BLaER1 treated with 17β-estradiol and CSF1 and Interleukin-3, amounts not matched to agents 10 nM and 100 nM (cell line): ENCODE measurements around the gene USP6NL.
"Not testable (repeated sequence)": the region's sequence is repeated elsewhere in the genome, so short reads cannot be mapped to it uniquely, and the experiment has no call there.

Source experiments
- H3K27ac ChIP-seq, 11 experiments: shearing (Covaris generic); formaldehyde crosslinking; 2 replicates each; pipeline ENCODE4 v1.8.1; 2022
- H3K27me3 ChIP-seq, 11 experiments: shearing (Covaris generic); formaldehyde crosslinking; 2 replicates each; pipeline ENCODE4 v1.8.1; 2022
- H3K36me3 ChIP-seq, 11 experiments: shearing (Covaris generic); formaldehyde crosslinking; 2 replicates each; pipeline ENCODE4 v1.8.1; 2022
- H3K4me1 ChIP-seq, 10 experiments: shearing (Covaris generic); formaldehyde crosslinking; 2 replicates each; pipeline ENCODE4 v1.8.1; 2022
- H3K4me2 ChIP-seq, 11 experiments: shearing (Covaris generic); formaldehyde crosslinking; 2 replicates each; pipeline ENCODE4 v1.8.1; 2022
- H3K4me3 ChIP-seq, 10 experiments: shearing (Covaris generic); formaldehyde crosslinking; 2 replicates each; pipeline ENCODE4 v1.8.1; 2022
- H3K9ac ChIP-seq, 11 experiments: shearing (Covaris generic); formaldehyde crosslinking; 2 replicates each; pipeline ENCODE4 v1.8.1; 2022
- H3K9me3 ChIP-seq, 11 experiments: shearing (Covaris generic); formaldehyde crosslinking; replicated peaks in 1 of 11; 2 replicates each; pipeline ENCODE4 v1.8.1; 2022
- H4K20me1 ChIP-seq, 11 experiments: shearing (Covaris generic); formaldehyde crosslinking; 2 replicates each; pipeline ENCODE4 v1.8.1; 2022
- Cebpa-rat ChIP-seq, 11 experiments: shearing (Covaris generic); IDR thresholded peaks; 2 replicates each; pipeline ENCODE4 v1.8.1; 2022

Gene USP6NL

DNA sequence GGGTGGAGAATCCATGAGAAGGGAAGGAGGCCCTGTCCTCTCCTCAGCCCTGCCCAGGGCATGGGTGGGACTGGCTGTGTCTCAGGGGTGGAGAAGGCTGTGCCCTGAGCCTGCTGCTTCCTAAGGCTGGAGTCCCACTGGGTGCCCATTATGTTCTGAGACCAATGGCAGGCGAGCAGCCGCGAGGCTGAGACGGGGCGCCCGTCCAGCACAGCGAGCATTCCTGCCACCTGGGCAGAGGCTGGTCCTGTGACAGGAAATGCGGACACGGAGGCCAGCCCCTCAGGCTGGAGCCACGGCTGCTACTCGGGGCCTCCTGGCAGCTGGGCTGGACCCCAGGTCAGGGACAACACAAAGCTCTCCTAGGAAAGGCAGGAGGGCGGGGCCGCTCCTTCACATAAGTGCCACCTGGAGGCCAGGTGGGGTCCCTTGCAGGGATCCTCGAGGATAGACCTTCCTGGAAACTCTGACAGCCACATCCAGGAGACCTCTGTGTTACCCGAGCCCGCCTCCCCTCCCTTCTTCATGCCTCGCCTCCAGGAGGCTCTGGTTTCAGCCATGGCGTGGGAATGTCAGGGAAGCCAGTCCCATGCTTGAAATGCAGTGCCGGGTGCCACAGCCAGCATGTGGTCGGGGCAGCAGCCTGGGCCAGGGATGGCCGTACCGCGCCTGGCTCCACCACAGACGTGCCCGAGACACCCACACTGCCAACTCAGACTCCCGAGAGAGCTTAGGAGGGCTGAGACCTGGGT lies 173.9 kb downstream of the USP6NL start:
- Histone ChIP-seq H3K4me3 (no peak overlapping the region), H3K36me3 (no peaks in the 10 kb centered on the region), H3K9me3 (peaks cover 0 to 11% (median 10%) of the 10 kb centered on the region in 11 experiments; a peak in 13 of 22 replicates), H3K27me3 (no peaks in the 10 kb centered on the region), H3K4me1 (peaks cover 14 to 34% (median 24%) of the 10 kb centered on the region in 10 experiments), H4K20me1 (no peaks in the 10 kb centered on the region), H3K4me2 (no peak overlapping the region), H3K9ac (no peak overlapping the region), H3K27ac (no peak overlapping the region)
- no peak for TF ChIP-seq Cebpa-rat (IDR thresholded peaks at IDR 0.05)

DNA sequence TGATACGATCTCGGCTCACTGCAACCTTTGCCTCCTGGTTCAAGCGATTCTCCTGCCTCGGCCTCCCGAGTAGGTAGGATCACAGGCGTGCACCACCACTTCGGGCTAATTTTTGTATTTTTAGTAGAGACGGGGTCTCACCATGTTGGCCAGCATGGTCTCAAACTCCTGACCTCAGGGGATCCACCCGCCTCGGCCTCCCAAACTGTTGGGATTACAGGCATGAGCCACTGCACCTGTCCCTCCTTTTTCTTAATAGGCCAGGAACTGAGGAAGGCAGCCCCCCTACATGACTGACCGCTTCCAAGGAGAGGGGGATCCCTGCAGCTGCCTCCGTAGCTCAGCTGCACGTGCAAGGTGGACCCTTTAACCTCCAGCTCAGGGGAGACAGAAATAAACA lies 175.0 kb downstream of the USP6NL start:
- not testable (repeated sequence) for H4K20me1 ChIP-seq, H3K27ac ChIP-seq, H3K36me3 ChIP-seq, H3K4me3 ChIP-seq, H3K9ac ChIP-seq, H3K4me2 ChIP-seq, H3K27me3 ChIP-seq
- H3K9me3 ChIP-seq = peaks cover 0 to 11% (median 9%) of the 10 kb centered on the region in 11 experiments; a peak in 13 of 22 replicates
- peaks cover 14 to 34% (median 24%) of the 10 kb centered on the region in 10 experiments for H3K4me1 ChIP-seq

DNA sequence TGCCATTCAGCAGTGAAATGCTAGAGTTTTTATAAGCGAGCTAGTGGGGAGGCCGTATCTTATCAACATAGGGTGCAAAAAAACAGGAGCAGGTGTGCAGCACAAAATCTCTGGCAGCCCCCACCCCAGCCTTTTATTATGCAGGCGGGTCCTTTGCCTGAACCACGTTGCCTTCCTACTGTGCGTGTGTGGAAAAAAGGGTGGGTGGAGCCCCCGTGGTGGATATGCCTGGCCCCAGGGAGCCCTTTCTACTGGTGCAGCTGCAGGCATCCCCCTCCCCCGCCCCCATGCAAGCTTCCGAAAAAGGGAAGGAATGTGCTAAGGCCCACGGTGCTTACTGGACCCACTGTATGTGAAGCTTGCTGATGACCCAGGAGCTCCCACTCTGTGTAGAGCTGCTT lies 175.9 kb downstream of the USP6NL start:
- no peak overlapping the region for H3K4me3 ChIP-seq
- peaks cover 0 to 11% (median 9%) of the 10 kb centered on the region in 11 experiments; a peak in 13 of 22 replicates for H3K9me3 ChIP-seq
- peaks cover 9 to 32% (median 22%) of the 10 kb centered on the region in 10 experiments for H3K4me1 ChIP-seq
- no peak overlapping the region for H3K27ac ChIP-seq
- H3K4me2 ChIP-seq = peak overlapping the region in 9 of 11 experiments; percentile 6 to 58 (median 49); a peak in 17 of 22 replicates
- no peaks in the 10 kb centered on the region for H3K36me3 ChIP-seq
- H3K27me3 ChIP-seq = no peaks in the 10 kb centered on the region
- no peak for TF ChIP-seq Cebpa-rat (IDR thresholded peaks at IDR 0.05)
- H3K9ac ChIP-seq = no peak overlapping the region
- H4K20me1 ChIP-seq = no peaks in the 10 kb centered on the region

DNA sequence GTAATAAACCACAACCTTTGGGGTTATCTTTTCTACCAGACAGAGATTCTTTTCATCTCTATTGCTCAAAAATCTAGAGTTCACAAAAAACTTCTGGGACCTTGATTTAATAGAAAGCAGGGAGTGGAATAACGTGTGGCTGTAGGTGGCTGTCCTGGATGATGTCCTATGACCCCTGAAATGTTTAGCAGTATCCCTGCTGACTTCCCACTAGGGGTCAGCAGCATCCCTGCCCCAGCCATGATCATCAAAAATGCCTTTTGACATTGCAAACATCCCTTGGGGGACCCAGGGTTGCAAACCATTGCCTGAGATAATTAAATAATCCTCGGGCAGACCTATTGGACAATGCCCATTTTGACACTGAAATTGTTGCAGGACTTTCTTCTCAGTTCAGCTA lies 177.1 kb downstream of the USP6NL start:
- peaks cover 4 to 20% (median 13%) of the 10 kb centered on the region in 11 experiments; a peak in 17 of 22 replicates for H3K9me3 ChIP-seq
- no peaks in the 10 kb centered on the region for H3K36me3 ChIP-seq
- no peak for TF ChIP-seq Cebpa-rat (IDR thresholded peaks at IDR 0.05)

DNA sequence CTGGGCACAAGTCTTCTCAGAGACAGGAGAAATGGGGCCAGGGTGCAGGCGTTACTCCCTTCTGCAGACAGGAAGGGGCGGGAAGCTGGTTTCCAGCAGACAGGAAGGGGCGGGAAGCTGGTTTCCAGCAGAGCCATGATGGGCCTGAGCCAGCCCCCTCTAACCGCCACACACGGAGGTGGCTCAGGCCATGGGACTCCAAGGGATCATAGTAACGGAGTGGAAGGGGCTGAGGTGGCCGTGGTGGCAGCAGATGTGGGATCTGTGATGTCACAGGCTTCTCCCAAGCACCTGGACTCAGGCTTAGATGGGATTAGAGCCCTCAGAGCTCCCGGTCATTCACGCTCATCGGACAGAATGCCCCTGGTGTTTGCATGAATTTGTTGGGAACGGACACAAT lies 177.8 kb downstream of the USP6NL start:
- no peak overlapping the region for H3K27ac ChIP-seq
- no peaks in the 10 kb centered on the region for H3K27me3 ChIP-seq
- H3K4me1 ChIP-seq = peaks cover 0 to 19% (median 12%) of the 10 kb centered on the region in 10 experiments; a peak in 16 of 20 replicates
- peaks cover 4 to 21% (median 16%) of the 10 kb centered on the region in 11 experiments; a peak in 17 of 22 replicates for H3K9me3 ChIP-seq
- no peaks in the 10 kb centered on the region for H4K20me1 ChIP-seq
- no peak for TF ChIP-seq Cebpa-rat (IDR thresholded peaks at IDR 0.05)
- H3K36me3 ChIP-seq = no peaks in the 10 kb centered on the region
- 0 out of 22 replicates have a peak overlapping the region, but pooled peaks of 1 of the 11 experiments have one; percentile 5 for H3K4me2 ChIP-seq
- H3K9ac ChIP-seq = no peak overlapping the region
- H3K4me3 ChIP-seq = no peak overlapping the region

More for the DNA sequence above, 177.1 kb downstream of the USP6NL start:
- Histone ChIP-seq H3K27me3 (no peaks in the 10 kb centered on the region), H3K4me1 (peaks cover 0 to 19% (median 12%) of the 10 kb centered on the region in 10 experiments; a peak in 16 of 20 replicates), H3K4me3 (no peak overlapping the region), H3K4me2 (0 out of 22 replicates have a peak overlapping the region, but pooled peaks of 1 of the 11 experiments have one; percentile 56), H4K20me1 (no peaks in the 10 kb centered on the region), H3K27ac (no peak overlapping the region), H3K9ac (no peak overlapping the region)

DNA sequence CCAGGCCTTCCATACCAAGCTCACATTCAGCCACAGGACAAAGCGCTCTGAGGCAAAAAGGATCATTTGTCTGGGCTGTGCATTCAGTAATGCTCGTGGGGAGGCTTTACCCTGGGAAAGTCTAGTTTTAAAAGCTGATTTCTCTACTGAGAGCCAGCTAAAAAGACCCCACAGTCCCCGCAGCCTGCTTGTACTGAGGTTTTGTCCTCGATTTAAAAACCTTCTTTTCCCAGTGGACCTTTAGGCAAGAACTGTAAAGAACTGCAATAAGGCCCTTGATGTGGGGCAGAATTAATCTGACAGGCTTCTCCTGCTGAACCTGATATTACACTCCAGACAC lies 180.3 kb downstream of the USP6NL start:
- no peaks in the 10 kb centered on the region for H4K20me1 ChIP-seq
- no peak overlapping the region for H3K27ac ChIP-seq
- H3K4me1 ChIP-seq = peaks cover 0 to 18% (median 12%) of the 10 kb centered on the region in 10 experiments; a peak in 16 of 20 replicates
- peaks cover 12 to 43% (median 28%) of the 10 kb centered on the region in 11 experiments for H3K9me3 ChIP-seq
- no peak for TF ChIP-seq Cebpa-rat (IDR thresholded peaks at IDR 0.05)
- no peaks in the 10 kb centered on the region; a peak in 1 of 22 replicates for H3K36me3 ChIP-seq
- H3K4me2 ChIP-seq = no peak overlapping the region
- H3K9ac ChIP-seq = no peak overlapping the region
- H3K4me3 ChIP-seq = no peak overlapping the region
- no peaks in the 10 kb centered on the region for H3K27me3 ChIP-seq

DNA sequence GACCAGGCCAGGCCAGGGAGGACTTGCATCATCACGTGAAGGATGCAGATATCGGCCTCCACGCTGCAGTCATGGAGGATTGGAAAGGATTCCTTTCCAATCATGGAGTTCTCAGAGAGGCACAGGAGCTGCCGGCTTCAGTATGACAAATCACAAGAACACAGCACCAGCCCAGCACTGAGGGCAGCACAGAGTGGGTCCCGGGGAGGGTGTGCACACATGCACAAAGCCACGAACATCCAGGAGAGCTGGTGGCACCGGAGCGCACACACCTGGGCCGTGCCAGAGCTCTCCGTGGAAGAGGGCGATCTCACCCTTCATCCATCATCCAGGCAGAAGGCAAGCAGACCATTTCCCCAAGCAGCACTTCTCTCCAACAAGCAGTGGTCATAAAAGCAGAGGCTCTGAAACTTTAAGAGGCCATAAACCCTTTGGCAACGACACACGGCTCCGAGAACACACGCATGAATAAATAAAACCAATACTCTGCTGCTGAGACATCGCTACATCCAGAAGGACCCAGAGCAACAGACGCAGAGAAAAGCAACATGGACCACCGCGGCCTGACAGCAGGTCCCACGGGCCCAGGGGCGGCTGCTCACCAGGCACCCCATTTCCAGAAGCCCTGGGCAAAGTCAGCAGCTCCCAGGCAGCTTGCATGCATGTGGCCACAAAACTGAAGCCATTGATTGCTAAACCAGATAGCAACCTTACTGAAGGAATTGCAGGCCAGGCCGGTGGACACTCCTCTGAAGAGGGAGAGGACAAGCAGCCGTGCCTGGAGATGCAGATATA lies 180.8 kb downstream of the USP6NL start:
- Histone ChIP-seq H3K9ac (no peak overlapping the region), H3K27ac (no peak overlapping the region), H4K20me1 (no peaks in the 10 kb centered on the region), H3K9me3 (peaks cover 13 to 47% (median 31%) of the 10 kb centered on the region in 11 experiments), H3K36me3 (no peaks in the 10 kb centered on the region; a peak in 1 of 22 replicates), H3K27me3 (no peaks in the 10 kb centered on the region), H3K4me3 (no peak overlapping the region), H3K4me1 (peaks cover 0 to 13% (median 9%) of the 10 kb centered on the region in 10 experiments; a peak in 18 of 20 replicates), H3K4me2 (no peak overlapping the region)
- no peak for TF ChIP-seq Cebpa-rat (IDR thresholded peaks at IDR 0.05)

DNA sequence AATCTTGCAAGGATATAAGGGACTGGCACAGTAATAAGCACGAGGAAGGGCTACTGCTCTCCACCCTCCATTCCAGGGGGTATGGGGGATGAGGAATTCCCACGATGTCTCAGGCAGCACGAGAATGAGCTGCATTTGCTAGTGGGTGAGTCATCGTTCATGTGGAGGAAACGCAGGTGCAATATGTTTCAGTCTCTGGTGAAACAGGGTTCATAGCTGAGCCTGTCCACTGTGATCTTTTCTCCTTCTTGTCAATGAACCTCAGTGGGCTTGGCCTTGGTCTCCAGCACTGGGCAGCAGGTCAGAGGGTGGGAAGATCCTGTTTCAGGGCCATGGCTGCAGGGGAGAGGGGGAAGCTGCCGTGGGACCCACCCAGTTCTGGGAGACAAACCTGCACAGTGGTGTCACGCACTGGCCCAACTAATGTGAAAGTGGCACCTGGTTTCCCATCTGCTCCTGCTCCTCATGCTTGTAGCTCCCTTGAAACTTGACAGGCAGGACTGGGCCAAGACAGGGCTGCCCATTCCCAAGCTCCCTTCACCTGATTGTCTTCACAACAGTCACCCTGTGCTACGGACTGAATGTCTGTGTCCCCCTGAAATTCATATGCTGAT lies 181.9 kb downstream of the USP6NL start:
- H3K4me2 ChIP-seq = no peak overlapping the region
- no peak overlapping the region for H3K9ac ChIP-seq
- H4K20me1 ChIP-seq = no peaks in the 10 kb centered on the region
- no peaks in the 10 kb centered on the region; a peak in 1 of 22 replicates for H3K36me3 ChIP-seq
- peaks cover 13 to 47% (median 31%) of the 10 kb centered on the region in 11 experiments for H3K9me3 ChIP-seq
- TF ChIP-seq Cebpa-rat (IDR thresholded peaks at IDR 0.05) = no peak
- H3K4me3 ChIP-seq = no peak overlapping the region
- H3K4me1 ChIP-seq = peaks cover 0 to 14% (median 8%) of the 10 kb centered on the region in 10 experiments; a peak in 13 of 20 replicates
- H3K27me3 ChIP-seq = no peaks in the 10 kb centered on the region
- H3K27ac ChIP-seq = no peak overlapping the region
